AG04449 (cell line): ENCODE data around the gene GAA.

Experiments used
- CTCF ChIA-PET: fragments of 350-600 bp; formaldehyde crosslinking; extraction: SDS; loops from one replicate; lab custom pipeline; 2021; ENCODE audit warnings: antibody characterized with exemption; lab: Yijun Ruan, JAX
- POLR2A ChIA-PET: fragments of 400-600, 350-600 bp; formaldehyde crosslinking; extraction: SDS; loops from one replicate; lab custom pipeline; 2020; ENCODE audit warnings: antibody characterized with exemption, inconsistent platforms; lab: Yijun Ruan, JAX
- DNase-seq: peaks from one replicate; pipeline ENCODE4 v3.0.0-alpha.2; 2010; ENCODE audit warnings: low read depth, low spot score
- H3K4me3 ChIP-seq: 2 replicates; pipeline ENCODE4 v1.5.1; 2011; ENCODE audit warnings: low read depth, mild to moderate bottlenecking, control low read depth, low read length
- TF ChIP-seq, protein P1 (sequence below): IDR thresholded peaks from one replicate; pipeline ENCODE4 v1.5.1; 2011; ENCODE audit warnings: mild to moderate bottlenecking, moderate library complexity, low read length, control low read depth, inconsistent platforms; ENCODE audit not compliant: insufficient read depth; ENCODE audit errors: missing control alignments

The GAA gene

DNA sequence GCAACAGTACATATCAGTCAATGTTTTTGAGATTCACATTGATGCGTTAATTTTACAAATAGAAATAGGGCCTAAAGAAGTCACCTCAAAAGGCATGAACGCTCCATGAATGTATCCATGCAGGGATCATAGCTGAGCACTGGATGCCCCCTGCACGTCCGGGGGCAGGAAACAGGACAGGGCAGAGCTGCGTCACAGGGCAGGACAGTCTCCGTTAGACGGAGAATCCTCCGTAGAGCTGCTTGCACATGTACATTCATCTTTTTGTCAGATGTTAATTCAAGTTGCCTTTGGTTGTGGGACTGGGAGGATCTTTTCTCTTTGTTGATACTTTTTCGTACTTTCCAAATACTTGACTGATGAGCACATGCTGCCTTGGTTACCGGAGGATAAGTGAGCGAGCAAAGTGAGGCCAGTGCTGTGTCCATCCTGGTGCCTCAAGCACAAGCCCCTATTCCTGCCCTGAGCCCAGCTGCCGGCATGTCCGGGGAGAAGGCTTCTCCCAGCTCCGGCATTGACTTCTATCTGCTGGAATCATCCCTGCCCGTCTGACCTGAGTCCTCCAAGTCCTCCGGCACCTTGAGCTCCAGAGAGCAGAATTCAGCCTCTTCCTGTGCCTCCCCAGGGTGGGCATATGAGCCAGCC is 15.0 kb downstream of the GAA start:
- CTCF ChIA-PET = interaction anchor here (1.9 to 8.3 kb wide), 3 partner anchors 16 to 111 kb away, joined by 5 to 62 read pairs (median 6); partner anchors contain the start of gene GAA
- POLR2A ChIA-PET = interaction anchor here (0.9 kb wide), 1 partner anchor 30 kb away, joined by 3 read pairs; no protein-coding TSS in a partner anchor

DNA sequence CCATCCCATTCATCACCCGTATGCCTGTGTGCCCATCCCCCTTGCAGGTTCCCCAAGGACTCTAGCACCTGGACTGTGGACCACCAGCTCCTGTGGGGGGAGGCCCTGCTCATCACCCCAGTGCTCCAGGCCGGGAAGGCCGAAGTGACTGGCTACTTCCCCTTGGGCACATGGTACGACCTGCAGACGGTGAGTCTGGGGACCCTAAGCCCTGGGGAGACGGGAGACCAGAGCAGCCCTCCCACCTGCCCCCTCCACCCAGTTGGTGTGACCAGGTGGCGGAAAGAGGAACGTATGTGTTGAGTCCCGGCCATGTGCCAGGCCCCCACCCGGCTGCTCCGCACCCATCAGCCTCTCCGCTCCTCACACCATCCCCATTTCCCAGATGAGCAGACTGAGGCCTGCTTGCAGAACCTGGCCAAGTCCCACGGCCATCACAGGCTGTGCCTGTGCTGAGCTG is 15.6 kb downstream of the GAA start:
- ChIA-PET POLR2A (interaction anchor here (0.9 kb wide), 1 partner anchor 29 kb away, joined by 3 read pairs; no protein-coding TSS in a partner anchor), CTCF (interaction anchor here (1.9 to 8.3 kb wide), 2 partner anchors 16 to 112 kb away, joined by 6 to 62 read pairs; partner anchors contain the start of gene GAA)
- TF ChIP-seq, protein P1, sequence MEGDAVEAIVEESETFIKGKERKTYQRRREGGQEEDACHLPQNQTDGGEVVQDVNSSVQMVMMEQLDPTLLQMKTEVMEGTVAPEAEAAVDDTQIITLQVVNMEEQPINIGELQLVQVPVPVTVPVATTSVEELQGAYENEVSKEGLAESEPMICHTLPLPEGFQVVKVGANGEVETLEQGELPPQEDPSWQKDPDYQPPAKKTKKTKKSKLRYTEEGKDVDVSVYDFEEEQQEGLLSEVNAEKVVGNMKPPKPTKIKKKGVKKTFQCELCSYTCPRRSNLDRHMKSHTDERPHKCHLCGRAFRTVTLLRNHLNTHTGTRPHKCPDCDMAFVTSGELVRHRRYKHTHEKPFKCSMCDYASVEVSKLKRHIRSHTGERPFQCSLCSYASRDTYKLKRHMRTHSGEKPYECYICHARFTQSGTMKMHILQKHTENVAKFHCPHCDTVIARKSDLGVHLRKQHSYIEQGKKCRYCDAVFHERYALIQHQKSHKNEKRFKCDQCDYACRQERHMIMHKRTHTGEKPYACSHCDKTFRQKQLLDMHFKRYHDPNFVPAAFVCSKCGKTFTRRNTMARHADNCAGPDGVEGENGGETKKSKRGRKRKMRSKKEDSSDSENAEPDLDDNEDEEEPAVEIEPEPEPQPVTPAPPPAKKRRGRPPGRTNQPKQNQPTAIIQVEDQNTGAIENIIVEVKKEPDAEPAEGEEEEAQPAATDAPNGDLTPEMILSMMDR = no peak
- DNase-seq = no peak
- H3K4me3 ChIP-seq = no peak overlapping the region

More for the DNA sequence above, 15.0 kb downstream of the GAA start:
- no peak overlapping the region for H3K4me3 ChIP-seq
- DNase-seq = no peak
- TF ChIP-seq, protein P1 = no peak

DNA sequence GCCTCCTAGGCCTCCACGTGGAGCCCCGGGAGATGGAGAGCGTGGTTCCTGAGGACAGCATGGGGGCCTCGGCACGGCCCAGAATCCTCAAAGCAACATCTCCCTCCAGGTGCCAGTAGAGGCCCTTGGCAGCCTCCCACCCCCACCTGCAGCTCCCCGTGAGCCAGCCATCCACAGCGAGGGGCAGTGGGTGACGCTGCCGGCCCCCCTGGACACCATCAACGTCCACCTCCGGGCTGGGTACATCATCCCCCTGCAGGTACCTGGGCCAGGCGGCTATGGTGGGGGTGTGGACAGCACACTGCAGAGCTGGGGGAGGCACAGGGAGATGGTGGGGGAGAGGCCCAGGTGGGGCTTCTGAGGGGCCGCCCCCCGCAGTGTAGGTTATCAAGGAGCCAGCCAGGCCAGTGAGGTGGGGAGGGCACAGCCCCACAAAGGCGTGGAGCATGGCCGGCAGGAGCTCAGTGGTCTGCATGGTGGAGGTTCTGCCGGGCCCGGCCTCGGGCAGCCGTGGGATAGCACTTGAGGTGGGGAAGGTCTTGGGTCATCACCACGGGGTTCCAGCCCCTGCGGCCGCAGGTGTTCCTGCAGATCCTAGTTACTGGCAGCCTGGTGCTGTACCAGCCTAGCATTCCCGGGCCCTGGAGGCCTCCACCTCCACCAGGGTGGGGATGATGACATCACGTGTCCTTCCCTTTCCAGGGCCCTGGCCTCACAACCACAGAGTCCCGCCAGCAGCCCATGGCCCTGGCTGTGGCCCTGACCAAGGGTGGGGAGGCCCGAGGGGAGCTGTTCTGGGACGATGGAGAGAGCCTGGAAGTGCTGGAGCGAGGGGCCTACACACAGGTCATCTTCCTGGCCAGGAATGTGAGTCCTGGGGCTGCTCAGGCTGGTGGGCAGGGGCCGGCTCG is 16.4 kb downstream of the GAA start:
- no peak overlapping the region for H3K4me3 ChIP-seq
- DNase-seq = no peak
- POLR2A ChIA-PET = no interaction called here
- TF ChIP-seq, protein P1 = no peak
- CTCF ChIA-PET = interaction anchor here (1.9 to 8.3 kb wide), 2 partner anchors 17 to 112 kb away, joined by 6 to 62 read pairs; partner anchors contain the start of gene GAA

DNA sequence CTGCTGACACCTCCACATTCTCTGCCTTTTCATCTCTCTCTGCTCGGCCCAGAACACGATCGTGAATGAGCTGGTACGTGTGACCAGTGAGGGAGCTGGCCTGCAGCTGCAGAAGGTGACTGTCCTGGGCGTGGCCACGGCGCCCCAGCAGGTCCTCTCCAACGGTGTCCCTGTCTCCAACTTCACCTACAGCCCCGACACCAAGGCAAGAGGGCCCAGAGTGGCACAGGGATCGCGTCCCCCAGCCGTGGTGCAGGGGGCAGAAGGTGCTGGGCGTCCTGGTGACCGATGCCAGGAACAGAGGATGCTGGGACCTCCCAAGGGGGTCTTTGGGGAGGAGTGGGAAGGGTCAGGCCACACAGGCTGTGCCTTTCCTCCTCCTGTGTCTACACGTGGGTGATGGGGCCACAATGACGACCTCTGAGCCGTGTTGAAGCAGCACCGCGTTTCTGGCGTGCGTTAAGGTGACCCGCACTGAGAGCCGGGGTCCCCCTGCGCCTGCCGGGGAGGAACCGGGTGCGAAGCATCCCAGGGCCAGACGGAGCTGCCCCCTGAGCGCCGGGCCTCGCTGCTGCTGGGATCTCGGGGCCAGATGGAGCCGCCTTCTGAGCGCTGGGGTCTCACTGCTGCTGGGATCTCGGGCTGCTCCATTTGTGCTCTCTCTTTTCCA is 17.4 kb downstream of the GAA start:
- no peak overlapping the region for H3K4me3 ChIP-seq
- no peak for DNase-seq
- ChIA-PET CTCF (interaction anchor here (0.9 to 8.3 kb wide), 2 partner anchors 18 to 73 kb away, joined by 3 to 62 read pairs; partner anchors contain the start of gene GAA), POLR2A (no interaction called here)
- TF ChIP-seq, protein P1 = no peak

DNA sequence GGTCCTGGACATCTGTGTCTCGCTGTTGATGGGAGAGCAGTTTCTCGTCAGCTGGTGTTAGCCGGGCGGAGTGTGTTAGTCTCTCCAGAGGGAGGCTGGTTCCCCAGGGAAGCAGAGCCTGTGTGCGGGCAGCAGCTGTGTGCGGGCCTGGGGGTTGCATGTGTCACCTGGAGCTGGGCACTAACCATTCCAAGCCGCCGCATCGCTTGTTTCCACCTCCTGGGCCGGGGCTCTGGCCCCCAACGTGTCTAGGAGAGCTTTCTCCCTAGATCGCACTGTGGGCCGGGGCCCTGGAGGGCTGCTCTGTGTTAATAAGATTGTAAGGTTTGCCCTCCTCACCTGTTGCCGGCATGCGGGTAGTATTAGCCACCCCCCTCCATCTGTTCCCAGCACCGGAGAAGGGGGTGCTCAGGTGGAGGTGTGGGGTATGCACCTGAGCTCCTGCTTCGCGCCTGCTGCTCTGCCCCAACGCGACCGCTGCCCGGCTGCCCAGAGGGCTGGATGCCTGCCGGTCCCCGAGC is 17.9 kb downstream of the GAA start:
- CTCF ChIA-PET = interaction anchor here (0.9 to 8.3 kb wide), 2 partner anchors 18 to 73 kb away, joined by 3 to 62 read pairs; partner anchors contain the start of gene GAA
- no peak for DNase-seq
- H3K4me3 ChIP-seq = no peak overlapping the region
- POLR2A ChIA-PET = no interaction called here
- TF ChIP-seq, protein P1 = no peak
